GM21717 (cell line): Measurements from ENCODE around the gene CD2BP2.
A peak's percentile ranks its signal among the peaks of the same experiment; 100 is the strongest.

Source experiments
- ATAC-seq: cut with Tn5 transposase; IDR thresholded peaks from one replicate; pipeline ENCODE4 v1.9.1; 2021; ENCODE audit warnings: mild to moderate bottlenecking, moderate library complexity; ENCODE audit not compliant: unreplicated experiment

Gene CD2BP2

DNA sequence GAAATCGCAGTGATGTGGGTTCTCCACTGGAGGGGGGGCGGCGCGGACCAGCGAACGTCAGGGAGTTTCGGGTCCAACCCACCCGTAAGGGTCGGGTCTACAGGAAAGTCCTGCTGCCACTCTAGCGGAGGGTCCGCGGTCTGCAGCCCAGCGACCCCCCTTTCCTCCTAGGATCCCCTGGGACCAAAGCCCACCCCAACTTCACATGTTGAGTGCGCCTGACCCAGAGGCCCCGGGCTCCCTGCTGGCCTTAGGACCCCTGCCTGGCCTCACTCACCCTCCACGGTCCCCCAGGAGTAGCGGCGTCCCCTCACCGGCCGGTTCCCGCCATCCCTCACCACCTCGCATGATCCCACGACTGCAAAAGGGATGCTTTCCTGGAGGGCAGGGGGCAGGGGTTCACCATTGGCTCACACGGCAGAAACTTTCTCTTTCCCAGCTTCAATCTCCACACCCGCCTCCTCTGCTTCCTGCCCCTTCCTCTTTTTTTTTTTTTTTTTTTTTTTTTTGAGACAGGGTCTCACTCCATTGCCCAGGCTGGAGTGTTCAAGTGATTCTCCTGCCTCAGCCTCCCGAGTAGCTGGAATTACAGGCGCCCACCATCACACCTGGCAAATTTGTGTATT is 24.2 kb upstream of the CD2BP2 start:
- ATAC-seq: no peak

DNA sequence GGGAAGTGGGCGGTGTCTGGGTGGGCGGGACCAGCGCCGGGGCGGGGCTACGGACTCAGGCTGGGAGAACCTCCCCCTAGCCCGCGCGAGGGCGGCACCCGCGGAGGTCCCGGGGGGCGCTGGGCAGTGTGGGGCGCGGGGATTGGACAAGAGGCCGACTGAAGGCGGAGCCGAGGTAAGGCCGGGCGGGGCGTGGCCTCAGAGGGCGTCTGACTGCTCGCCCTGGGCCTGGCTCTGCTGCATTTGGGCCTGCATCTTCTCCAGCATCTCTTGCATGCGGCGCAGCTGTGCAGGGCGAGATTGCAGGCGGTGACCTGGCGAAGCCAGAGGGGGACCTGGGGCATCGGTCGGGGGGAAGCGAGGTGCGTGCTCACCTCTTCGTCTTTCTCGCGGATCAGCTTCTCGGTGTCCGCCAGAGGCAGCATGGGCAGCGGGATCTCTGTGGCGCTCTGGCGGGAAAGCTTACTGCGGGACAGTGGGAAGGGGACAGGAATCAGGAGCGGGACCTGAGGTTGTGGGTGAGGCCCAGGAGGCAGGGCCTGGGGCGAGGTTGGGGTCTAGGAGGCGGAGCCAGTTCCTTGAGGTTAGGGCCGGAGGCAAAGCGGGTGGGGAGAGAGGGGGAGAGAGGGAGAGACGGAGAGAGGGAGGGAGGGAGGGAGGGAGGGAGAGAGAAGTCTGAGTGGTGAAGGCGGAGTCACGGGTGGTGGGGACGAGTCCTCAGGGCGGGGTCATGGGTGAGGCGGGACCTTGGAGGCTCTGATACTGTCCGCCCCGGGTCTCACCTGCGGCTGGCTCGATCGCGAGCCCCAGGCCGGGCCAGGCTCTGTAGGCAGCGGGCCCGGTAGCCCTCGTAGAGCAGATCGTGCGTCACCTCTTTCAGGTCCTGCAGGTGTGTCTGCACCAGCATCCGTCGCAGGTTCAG is 23.4 kb upstream of the CD2BP2 start:
- ATAC-seq: peak; percentile 68

DNA sequence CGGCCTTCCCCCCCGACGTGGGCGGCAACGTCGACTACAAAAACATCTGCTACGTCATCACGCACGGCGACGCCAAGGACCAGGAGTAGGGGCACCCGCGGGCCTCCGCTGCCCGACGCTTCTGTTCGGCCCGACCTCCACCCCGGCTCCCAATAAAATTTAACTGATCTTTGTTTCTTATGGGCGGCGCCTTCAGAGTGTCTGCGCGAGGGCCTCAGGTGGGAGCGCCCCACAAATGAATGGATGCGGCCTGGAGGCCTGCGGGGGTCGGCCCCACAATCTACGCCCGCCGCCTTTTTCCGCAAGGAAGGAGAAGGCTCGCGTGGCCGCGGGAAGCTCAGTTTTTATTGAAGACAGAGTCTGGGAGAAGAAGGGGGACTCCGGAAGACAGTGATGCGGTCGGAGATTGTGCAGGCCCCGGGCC is 22.7 kb upstream of the CD2BP2 start:
- peak; percentile 32 for ATAC-seq

DNA sequence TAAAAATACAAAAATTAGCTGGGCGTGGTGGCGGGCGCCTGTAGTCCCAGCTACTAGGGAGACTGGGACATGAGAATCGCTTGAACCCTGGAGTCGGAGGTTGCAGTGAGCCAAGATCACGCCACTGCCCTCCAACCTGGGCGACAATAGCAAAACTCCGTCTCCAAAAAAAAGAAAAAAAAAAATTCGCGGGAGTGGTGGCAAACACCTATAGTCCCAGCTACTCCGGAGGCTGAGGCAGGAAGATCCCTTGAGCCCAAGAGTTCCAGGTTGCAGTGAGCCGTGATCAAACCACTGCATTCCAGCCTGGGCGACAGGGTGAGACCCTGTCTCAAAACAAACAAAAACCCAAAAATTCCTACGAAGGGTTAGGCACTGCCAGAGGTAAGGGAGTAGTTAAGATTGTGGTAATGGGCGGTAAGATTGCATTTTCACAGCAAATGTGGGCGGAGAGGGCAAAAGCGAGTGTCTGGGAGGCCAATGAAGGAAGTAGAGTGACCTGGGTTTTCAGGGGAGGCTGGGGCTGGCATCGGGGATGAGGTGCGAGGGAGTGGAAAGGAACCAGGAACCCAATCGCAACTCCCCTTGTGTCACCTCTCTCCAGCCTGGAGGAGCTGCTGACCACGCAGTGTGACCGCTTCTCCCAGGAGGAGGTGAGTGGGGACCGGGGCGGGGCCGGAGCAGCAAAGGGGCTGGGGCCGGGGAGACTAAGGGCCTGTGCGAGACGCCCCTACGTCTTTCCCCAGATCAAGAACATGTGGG is 22.1 kb upstream of the CD2BP2 start:
- ATAC-seq: no peak

DNA sequence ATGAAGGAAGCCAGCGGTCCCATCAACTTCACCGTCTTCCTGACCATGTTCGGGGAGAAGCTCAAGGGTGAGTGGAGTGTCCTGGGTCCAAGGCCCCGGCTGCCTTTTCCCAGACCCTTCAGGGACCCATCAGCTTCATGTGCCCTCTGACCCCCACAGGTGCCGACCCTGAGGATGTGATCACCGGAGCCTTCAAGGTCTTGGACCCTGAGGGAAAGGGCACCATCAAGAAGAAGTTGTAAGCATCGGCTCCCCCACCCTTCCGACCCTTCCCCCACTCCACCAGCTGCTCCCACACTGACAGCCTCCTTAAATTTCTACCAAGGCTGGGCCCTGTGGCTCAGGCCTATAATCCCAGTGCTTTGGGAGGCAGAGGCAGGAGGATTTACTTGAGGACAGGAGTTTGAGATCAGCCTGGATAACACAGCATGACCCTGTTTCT is 21.4 kb upstream of the CD2BP2 start:
- ATAC-seq: no peak

DNA sequence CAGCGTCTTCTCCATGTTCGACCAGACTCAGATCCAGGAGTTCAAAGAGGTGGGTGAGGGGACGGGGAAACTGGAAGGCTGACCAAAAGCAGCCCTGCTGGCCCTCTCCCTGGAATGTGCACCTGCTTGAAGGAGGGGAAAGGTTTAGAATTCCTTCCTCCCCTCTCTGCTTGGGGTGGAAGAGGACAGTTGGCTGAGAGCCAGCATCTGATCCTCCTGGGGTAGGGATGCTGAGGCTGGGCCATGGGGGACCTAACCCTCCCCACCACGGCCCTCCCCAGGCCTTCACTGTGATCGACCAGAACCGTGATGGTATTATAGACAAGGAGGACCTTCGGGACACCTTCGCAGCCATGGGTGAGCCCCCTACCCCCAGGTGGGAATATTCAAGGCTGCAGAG is 20.8 kb upstream of the CD2BP2 start:
- no peak for ATAC-seq

DNA sequence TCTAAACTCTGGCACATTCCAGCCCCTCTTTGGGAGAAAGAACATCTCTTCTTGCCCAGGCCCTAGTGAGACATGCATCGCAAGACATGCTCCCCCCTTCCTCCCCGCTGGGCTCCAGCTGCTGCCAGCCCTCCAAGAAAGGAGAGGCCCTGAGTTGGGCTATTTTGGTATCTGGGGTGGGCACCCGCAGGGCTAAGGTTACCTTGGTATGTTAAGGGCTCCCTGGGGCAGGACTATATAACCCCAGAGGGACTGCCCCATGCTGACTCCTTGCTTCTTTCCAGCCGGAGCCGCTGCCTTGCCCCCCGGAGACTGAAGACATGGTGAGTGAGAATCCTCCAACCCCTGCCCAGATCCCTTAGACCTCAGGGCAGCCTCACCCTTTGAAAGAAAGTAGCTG is 19.4 kb upstream of the CD2BP2 start, which contains the start of gene MYL11:
MYL11 (plus strand) TSS at position 265 of the 400 bp plus-strand sequence; CDS start at position 321, 56 bp downstream.
- ATAC-seq: no peak

DNA sequence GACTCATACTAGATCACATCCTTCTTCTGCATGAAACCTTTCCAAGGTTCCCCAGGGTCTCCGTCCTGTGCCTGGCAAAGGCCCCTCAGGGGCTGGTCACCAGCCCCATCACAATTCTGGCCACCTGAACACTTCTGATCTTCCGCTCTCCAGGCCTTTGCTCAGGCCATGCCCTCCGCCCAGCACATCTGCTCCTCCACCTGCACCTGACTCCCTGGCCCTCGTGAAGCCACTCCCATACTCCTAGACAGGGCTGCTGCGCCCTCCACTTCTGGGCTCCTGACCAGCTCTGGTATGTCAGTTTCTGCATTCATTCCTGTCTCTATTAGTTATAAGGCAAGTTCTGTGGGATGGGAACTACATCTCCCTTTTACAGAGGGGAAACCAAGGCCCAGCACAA is 17.6 kb upstream of the CD2BP2 start:
- no peak for ATAC-seq

DNA sequence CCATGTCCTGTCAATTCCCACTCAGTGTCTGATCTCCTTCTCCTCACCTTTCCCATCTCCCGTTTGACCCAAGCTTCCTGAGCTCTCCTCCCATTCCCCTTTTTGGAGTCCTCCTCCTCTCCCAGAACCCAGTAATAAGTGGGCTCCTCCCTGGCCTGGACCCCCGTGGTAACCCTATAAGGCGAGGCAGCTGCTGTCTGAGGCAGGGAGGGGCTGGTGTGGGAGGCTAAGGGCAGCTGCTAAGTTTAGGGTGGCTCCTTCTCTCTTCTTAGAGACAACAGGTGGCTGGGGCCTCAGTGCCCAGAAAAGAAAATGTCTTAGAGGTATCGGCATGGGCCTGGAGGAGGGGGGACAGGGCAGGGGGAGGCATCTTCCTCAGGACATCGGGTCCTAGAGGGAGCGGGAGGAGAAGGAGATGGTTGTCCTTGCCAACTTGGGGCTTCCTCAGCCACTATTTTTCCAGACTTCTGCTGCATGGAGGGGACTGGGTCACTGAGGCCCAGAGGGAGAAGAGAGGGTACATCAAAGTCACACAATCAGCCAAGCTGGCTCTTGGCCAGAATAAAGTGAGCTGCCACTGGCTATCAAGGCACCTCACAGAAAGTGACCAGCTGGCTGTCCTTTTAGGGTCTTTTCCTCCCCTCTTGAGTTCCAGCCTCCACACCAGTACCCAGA is 17.1 kb upstream of the CD2BP2 start:
- ATAC-seq: no peak

DNA sequence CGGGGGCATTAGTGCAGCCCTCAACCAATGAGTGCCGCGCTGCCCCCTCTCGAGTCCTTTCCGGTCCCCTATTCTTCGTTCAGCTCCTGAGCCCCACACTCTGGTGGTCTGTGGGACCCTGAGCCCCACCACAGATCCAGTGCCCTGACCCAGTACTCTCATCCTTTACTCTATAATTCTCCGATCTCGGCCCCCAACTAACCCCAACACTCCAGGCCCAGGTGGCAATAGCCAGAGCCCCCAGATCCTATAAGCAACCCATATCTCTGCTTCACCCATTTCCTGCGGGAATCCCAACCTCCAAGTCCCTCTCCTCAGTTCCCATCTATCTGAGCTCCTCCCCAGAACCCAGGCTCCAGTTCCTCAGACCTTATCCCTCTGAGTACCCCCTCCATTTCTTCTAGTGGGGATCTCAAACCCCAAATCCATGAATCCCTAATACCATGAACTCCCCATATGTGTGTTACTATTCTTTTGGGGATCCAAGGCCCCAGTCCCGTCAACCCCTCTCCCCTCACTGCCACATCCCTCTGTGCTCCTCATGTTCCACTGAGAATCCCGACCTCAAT is 16.2 kb upstream of the CD2BP2 start:
- no peak for ATAC-seq

DNA sequence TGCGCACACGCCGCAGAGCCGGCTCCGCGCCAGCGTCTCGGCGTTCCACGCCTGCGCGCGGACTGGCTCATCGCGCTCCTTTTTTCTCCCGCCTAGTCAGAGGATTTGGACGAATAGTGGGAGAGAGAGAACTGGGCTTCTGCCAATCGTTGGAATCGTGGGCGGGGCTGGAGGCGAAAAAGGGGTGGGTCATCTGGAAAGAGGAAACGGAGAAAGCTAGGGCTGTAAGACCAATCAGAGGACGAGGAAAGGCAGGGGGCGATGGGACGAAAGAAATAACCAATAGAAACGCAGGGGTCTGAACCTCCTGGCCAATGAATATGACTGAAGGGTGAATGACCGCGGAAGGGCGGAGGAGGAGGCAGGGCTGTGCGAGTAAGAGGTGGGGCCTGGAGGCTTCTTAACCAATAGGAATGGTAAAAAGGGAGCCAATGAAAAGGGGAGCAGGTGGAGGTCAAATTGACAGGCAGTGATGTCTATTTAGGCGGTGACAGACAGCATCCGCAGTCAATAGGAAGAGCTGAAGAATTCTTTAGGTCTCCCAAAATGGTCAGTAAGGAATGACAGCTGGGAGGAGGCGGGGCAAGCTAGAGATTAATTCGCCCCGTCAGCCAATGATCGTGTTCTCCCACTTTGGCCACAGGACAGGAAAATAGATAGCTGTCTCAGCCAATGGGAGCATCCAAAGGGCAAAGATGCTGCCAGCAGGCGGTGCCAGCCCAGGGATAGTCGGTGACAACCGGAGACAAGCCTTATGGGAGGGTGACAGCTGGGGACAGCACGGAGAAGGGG is 15.5 kb upstream of the CD2BP2 start, which contains the start of gene TBC1D10B:
TBC1D10B (minus strand) TSS at position 39 of the 792 bp plus-strand sequence. CDS start 311 bp downstream, outside the sequence.
- ATAC-seq: peak; percentile 74

DNA sequence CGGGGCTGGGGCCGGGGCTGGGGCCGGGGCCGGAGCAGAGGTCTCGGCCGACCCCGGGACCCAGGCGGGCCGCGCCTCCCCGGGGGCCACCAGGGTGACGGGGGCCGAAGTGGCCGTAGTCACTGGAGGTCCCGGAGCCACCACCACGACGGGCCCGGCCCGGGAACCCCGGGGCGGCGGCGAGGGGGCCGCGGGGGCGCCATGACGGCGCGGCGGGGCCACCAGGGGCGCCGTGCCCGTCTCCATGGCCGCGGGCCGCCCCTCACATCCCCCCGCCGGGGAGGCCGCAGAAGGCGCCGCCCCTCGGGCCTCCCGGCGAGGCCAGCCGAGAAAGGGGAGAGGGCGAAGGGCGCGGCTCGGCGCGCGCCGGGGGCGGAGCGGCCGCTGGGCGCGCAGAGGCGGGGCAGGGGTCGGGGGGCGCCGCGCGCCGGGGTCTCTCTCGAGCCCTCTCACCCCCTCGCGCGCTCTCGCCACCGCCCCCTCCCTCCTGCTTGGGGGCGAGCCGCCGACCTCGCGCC is 14.9 kb upstream of the CD2BP2 start:
- ATAC-seq: no peak

DNA sequence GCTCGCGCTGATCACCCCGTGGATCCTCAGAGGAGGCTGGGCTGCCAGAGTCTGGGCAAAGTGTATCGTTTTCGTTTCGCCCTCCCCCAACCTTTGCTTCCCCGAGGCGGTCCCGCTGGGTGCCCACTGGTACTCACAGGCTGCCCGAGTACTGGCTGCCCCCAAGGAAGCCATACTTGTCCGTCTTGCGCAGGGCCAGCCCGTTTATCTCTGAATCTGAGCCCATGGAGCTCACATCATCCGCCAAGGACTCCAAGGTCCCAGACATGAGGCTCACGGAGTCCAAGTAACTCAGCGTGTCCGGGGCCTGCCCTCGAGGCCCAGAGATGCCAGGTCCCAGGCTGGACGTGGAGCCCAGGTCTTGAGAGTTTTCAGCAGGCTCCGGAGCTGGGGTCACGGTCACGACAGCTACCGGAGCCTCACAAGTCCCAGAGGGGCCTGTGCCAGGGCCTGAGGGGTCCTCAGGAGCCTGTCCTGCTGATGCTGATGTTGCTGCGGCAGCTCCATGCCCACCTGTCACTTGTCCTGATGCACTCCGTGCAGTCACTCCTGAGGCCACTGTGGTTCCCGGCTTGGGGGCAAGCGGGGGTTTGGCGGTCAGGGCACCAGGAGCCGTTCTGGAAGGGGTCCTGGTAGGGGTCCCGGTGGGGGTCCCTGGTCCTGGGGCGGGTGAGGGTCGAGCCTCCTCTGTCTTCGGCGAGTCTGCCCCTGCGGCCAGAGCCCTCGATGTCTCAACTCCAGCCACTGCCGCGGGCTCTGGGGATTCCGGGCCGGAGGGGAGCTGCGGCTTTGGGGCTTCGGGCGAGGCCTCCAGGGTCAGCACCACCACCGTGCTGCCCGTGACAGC is 14.2 kb upstream of the CD2BP2 start:
- no peak for ATAC-seq

DNA sequence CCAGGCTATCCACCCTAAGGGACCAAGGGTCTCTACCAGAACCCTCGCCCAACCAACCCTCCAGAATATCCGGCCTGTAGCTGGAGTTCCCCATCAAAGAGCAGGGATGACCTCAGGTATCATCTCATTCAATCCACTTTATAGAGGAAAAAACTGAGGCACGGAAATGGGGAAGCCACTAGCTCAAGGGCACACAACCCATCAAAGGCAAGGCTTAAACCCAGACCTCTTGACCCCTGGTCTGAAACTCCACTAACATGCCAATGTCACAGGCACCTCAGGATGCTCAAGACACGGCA is 13.6 kb upstream of the CD2BP2 start:
- ATAC-seq: no peak

DNA sequence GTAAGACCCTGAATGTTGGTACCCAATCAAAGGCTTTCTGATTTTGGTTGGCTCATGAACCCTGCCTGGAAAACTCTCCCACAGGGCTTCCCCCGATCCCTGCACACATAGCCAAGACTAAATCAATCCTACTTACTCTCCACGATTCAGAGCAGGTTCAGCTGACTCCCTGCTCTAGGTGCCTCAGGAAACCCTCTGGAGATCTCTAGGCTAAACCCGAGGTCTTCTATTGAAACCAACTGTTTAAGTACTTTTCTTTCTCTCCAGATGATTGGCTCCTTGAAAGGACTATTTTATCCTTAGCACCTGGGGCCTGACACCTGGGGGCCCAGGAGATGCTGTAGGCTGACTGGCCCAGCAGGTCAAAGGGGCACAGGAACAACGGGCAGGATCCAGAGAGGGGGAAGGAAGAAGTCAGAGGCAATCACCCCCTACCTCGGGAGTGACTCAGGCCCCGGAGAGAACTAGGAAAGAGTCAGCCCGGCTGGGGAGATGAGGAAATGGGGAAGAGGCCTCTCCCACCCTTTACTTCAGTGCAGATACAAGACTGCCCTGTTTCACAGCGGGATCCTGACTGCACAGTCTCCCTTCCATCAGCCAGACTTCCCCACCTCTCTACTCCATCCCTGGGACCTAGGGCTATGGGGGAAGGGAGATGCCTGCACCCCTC is 13.1 kb upstream of the CD2BP2 start:
- ATAC-seq: no peak

DNA sequence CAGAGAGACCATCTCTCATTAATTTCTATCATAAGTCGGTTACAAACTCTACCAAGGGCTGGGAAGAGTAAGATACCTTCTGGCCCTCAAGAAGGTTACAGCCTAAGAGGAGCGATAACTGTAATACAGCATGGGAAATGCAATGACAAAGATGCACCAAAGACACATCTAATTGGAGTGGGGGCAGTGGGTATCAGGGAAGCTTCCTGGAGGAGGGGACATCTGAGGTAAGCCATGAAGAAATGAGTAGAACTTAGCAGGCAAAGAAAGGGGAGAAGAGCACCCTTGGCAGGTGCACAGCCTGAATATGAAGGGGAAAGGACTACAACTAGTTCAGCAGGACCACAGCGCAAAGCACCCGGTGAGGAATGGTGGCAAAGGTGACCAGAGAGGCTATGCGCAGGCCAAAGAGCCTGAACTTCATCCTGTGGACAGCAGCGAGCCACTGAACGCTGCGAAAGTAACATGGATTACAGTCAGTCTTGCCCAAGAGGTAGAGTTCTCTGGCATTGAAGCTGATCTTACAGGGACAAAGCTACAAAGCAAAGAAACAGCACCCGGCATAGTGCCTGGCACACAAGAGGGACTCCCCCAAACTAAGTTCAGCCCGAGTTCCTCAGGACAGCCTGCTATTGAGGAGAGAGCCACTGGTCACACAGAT is 12.4 kb upstream of the CD2BP2 start:
- no peak for ATAC-seq

DNA sequence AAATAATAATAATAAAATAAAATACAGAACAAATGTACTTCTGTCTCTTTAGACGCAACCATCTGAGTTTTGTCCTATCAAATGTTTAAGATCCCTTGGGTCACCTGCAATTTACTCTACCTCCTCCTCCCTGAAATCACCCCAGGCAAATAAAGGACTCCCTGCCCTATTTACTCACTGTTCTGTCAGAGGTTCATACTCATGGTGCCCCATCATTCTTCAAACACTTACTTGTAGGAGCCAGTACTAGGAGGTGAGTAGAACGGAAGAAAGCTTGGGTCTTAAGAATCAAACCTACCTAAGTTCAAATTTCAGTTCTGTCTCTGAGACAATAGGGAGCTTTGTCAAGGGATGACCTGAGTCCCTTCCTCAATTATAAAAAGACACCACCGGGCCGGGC is 11.4 kb upstream of the CD2BP2 start:
- no peak for ATAC-seq

DNA sequence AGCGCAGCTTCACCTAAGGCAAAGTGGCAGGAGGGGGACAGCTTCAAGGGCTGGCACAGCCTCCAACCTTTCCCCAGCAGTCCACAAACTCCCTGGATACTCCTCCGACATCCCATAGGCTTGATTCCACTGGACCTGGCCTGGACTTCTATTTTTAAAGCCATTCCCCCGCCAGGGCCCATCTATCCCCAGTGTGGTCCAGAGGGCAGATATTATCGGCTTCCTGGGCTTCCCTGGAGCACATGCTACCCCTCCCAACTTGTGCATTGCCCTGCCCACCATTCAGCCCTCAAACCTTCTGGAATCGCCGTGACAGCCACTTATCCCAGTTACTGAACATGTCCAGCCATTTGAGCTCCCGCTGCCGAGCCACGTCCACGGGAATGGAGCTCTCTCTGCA is 10.1 kb upstream of the CD2BP2 start:
- ATAC-seq: no peak
